Left cardiac atrium (tissue), 4 donors: ENCODE results near the gene SLC25A36. TPM values are rescaled to one million over a fixed set of nuclear protein-coding genes. Genes with fewer than 3 reads are reported as not detected.
A peak's percentile ranks its signal among the peaks of the same experiment; 100 is the strongest.

Experiments used
- ATAC-seq, 2 donors: fragments of 200-7000 bp; cut with Tn5 transposase; one replicate each; pipeline ENCODE4 v1.9.1; 2020; ENCODE audit warnings: mild to moderate bottlenecking in 2 of 2, moderate library complexity in 2 of 2
- DNase-seq: peaks from one replicate; pipeline ENCODE4 v3.0.0-alpha.2; 2020
- intact Hi-C, 2 donors: fragments of 100-400 bp; cut with DNase I; formaldehyde crosslinking; loops; one replicate each; pipeline versions ENCODE4 v1.14.1 to v1.15.1; 2022 to 2023
- long read RNA-seq: library from polyadenylated mRNA; unstranded; transcript quantifications from one replicate; pipeline ENCODE4 v2.0.0, GENCODE V29; 2021
- total RNA-seq, 2 donors: library from RNA; stranded (reverse); fragmentation: NEBNext Ultra II Directional; extraction: Animal tissue kit (Norgen Biotek cat#: 25700); gene quantifications; one replicate each; pipeline ENCODE4 v1.2.1, GENCODE V29; 2021
- donor health status: DM: no; HTN: yes; CAD: no.
- donor health status: DM: no; HTN: yes; CAD: no; lungs with severe emphysema.
- donor health status: DM: yes; HTN: yes; CAD: no.
- donor health status: Dilated cardiomyopathy.

The SLC25A36 gene, protein sequence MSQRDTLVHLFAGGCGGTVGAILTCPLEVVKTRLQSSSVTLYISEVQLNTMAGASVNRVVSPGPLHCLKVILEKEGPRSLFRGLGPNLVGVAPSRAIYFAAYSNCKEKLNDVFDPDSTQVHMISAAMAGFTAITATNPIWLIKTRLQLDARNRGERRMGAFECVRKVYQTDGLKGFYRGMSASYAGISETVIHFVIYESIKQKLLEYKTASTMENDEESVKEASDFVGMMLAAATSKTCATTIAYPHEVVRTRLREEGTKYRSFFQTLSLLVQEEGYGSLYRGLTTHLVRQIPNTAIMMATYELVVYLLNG
- total RNA-seq = 10 to 100 TPM; 54.5 to 54.7 TPM
- long read RNA-seq, full-length matches to known transcripts = 9 of 31 reads
- long read RNA-seq, partial matches to known transcripts = 0 of 31 reads
- long read RNA-seq, other reads (novel, unspliced or antisense) = 22 of 31 reads

DNA sequence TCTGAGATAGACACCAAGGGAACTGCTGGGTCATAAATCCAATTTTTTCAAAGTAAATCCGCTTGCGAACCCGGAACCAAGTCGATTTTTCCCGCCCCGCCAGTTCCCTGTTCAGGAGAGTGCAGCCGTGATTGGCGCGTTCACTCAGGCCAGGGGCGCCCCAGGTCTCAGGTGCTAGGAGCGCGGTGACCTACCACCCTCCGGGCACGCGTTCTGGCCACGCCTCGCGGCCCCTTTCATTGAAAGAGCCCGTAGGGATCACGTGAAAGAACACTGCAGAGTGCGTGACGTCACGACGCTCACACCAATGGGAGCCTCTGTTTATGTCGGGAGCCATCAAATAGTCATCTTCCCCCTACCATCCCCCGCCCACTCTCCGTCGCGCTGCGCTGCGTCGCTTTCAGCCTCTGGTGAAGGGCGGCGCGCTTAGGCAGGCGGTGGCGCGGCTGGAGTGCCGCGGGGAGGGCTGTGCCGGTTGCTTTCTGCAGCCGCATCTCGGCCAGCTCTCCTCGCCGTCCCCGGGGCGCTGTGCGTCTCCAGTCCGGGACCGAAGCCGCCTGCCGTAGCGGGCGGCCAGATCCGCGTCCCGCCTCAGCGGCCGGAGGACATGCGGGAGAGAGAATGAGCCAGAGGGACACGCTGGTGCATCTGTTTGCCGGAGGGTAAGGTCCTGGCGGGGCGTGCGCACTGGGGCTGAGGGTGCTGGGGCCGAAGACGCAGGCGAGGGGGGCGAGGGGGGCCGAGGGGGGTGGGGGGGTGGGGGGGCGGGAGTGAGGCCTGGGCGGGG is at the start of gene SLC25A36:
TSS of gene SLC25A36 (plus strand) at position 403 of the 787 bp plus-strand sequence. CDS start at position 622, 219 bp downstream.
- intact Hi-C loops = no loop called here
- peak; percentile 99 to 100 for ATAC-seq
- peak; percentile 98 for DNase-seq

DNA sequence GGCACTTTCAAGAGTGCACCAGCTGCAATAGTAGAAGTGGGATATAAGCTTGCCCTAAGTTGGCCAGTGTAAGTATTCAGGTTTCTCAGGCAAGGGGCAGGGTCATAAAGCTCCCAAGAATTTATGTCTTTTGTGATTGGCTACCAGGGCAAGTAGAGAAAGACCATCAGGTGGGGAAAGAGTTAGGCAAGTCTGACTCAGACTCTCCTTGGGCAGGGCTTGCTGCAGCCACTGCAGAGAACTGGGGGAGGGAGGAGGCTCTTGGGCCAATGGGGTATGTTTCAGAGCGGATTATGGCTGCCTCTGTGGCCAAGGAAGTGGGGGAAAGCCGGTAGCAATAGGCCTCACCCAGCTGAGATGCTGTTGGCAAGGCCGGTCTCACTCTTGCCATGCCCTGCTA is 44.6 kb upstream of the SLC25A36 start:
- intact Hi-C loops = loop anchor here in 1 of 2 donors (5.0 kb wide), 1 partner anchor 75 kb away; no protein-coding TSS in a partner anchor
- ATAC-seq (no peak), DNase-seq (no peak)

DNA sequence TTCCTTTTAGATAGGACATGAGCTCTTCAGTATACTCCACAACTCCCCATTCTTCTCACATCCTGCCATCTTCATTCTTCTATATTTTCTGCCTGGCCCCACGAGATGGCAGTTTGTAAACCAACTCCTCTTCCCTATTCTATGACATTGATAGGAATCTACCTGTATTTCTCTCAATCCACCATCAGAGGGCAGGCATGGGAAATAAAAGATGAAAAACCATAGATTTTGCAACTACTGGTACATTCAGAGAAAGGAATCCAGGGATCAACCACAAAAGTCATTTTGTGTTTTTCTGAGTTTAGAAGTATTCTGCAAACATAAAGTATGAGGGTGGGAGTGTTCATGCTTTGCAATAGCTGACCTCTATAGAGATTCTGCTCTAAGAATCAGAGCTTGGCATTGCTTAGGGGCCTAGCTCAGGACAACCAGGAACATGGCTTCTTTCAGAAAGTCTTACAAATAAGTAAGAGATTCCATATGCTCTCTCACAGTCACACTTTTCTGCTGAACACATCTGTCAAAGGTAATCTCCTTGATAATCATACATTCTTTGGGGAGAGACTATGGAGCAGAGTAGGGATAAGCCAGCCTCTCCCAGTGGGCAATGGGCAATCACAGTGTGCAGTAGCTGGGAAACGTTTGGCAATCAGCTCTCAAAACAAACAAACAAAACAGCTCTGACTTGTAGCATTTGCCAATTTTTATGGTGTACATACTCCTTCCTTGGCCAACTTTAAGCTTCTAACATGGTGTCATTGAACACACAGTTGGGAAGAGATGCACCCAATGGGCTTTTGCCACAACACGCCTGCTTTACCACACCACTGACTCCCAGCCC is 43.1 kb upstream of the SLC25A36 start:
- intact Hi-C loops = loop anchor here in 1 of 2 donors (5.0 kb wide), 1 partner anchor 74 kb away; no protein-coding TSS in a partner anchor
- ATAC-seq (peak in 1 of 2 donors; percentile 44), DNase-seq (no peak)

DNA sequence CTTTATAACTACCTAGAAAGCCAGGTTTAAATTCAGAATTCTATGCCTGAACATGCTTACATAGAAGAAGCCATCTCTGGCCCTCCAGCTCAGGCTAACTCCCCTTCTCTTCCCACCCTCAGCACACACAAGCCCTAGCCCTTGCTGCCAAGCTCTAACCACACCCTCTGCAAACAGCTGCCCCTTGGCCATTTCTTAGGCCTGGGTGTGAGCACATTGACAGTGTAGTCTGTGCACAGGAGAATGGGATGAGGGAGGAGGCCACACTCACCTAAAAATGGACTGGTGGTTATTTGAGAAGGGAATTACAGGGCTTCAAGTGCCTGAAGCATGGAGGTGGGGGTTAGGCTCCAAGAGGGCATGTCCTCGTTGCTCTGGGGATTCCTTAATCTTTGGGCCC is 42.3 kb upstream of the SLC25A36 start:
- intact Hi-C loops = loop anchor here in 1 of 2 donors (5.0 kb wide), 1 partner anchor 73 kb away; no protein-coding TSS in a partner anchor
- DNase-seq (no peak), ATAC-seq (no peak)

DNA sequence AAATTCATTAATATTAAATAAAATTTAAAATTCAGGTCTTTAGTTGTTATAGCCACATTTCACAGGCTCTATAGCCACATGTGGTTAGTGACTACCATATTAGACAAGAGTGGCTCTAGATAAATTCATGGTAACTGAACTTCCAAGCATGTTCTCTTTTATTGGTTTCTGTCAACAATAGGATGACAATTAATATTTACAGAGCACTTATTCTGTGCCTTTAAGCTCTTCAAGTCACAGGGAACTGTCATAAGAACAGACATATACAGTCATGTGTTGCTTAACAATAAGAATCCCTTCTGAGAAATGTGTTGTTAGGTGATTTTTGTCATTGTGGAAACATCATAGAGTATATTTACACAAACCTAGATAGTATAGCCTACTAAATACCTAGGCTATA is 38.8 kb upstream of the SLC25A36 start:
- intact Hi-C loops = no loop called here
- ATAC-seq (no peak), DNase-seq (no peak)

DNA sequence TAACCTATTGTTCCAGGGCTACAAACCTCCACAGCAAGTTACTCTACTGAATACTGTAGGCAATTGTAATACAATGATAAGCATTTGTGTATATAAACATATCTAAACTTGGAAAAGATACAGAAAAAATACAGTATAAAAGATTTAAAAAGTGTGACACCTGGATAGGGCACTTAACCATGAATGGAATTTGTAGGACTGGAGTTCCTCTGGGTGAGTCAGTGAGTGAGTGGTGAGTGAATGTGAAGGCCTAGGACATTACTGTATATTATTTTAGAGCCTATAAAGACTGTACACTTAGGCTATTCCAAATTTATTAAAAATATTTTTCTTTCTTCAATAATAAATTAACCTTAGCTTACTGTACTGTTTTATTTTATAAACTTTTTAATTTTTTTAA is 38.4 kb upstream of the SLC25A36 start:
- no peak for ATAC-seq
- no peak for DNase-seq
- intact Hi-C loops = no loop called here

DNA sequence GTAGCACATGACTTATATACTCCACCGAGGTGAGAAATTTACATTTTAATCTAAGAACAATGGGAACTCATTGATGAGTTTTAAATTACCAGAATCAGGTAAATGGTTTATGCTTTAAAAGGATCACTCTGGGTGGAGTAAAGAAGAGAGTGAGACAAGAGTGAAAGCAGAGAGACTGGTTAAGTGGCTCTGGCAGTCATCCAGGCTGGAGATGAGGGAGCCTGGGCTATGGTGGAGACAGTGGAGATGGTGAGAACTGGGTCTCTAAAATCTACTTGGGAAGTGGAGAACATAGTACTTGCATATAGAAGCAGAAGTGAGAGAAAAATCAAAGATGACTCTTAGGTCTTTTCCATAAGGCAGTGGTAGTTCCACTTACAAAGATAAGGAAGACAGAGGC is 37.1 kb upstream of the SLC25A36 start:
- DNase-seq (peak; percentile 38), ATAC-seq (peak; percentile 72 to 84)
- intact Hi-C loops = no loop called here

DNA sequence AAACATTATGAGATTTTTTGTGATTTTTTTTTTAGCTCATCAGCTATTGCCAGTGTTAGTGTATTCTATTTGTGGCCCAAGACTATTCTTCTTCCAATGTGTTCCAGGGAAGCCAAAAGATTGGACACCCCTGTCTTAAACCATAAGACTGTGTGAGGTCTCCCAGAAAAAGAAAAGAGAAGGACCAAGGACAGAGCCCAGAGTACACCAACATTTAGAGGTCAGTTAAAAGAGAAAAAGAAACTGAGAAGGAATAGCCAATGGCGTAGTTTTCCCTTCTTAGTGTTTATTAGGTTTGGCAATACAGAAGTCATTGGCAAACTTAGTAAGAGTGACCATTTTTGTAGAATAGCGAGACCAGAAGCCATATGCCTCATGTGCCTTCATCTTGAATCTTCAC is 36.1 kb upstream of the SLC25A36 start:
- intact Hi-C loops = no loop called here
- ATAC-seq (no peak), DNase-seq (no peak)

DNA sequence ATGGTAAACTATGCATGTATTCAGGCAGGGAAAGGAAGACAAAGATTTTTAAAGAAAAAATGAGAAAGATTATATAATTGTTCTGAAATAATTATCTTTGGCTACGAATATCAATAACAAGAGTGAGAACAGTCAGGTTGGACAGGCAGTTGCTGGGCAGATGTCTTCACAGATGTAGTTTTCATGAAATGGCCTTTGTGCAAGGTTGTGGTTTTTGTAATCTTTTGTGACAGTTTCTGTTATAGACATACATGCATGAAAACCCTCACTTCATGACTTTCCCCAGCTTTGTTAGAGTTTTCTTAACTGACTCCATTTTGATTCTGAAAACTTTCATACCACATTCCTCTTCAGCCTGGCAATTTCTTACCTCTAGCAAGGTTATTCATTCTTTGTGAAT is 34.9 kb upstream of the SLC25A36 start:
- intact Hi-C loops = no loop called here
- DNase-seq (no peak), ATAC-seq (no peak)

DNA sequence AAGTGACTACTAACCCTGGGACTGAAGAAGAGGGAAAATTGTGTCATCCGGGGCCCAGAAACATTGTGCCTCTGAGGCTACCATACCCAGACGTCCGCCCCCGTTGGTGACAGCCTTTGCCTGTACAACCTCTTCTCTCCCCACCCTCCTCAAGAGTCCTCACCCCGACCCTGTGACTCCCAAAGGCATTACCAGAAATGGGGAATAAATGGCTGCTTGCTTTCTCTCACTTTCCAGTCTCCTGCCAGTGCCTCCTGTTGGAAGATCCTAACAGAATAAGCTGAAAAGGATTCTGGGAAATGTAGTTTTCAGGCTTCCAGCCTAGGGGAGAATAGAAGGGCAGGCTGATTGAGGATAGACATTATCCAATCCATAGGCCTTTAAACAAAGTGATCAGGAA is 30.8 kb upstream of the SLC25A36 start:
- intact Hi-C loops = no loop called here
- no peak for DNase-seq
- ATAC-seq = peak; percentile 44 to 63

DNA sequence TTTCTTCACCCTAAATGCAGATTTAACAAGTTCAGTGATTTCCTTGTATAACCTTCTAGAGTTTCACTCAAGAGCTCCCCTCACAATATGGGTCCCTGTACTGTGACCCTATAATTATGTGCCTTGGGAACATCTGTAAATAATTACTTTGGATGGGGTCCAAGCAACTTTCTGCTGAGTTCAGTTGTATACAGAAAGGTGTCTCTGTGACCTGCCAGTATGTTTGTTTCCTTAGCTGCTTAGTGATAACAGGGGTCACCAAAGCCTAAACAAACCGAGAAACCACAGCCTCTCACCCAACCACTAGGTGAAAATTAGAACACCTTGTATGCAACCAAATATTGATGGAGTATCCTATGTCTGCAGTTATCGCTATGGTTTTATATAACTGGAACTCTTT is 29.8 kb upstream of the SLC25A36 start:
- intact Hi-C loops = no loop called here
- ATAC-seq (no peak), DNase-seq (no peak)

DNA sequence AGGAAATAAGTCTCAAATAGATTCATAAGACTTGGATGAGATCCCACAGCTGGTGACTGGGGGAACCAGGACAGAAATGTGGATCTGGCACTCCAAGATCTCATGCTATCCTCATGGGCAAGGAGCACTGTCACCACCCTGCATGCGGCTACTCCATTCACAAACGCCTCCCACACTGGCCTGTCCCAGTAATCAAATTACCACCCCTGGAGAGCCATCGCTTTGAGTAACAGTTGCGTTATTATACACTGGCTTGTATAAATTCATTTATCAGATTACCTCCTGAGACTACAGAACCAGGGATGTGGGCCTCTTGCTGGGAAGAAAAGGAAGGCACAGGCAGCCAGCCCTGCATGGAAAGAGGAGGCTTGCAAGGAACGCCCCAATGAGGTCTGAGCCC is 27.9 kb upstream of the SLC25A36 start:
- intact Hi-C loops = no loop called here
- ATAC-seq (no peak), DNase-seq (no peak)

DNA sequence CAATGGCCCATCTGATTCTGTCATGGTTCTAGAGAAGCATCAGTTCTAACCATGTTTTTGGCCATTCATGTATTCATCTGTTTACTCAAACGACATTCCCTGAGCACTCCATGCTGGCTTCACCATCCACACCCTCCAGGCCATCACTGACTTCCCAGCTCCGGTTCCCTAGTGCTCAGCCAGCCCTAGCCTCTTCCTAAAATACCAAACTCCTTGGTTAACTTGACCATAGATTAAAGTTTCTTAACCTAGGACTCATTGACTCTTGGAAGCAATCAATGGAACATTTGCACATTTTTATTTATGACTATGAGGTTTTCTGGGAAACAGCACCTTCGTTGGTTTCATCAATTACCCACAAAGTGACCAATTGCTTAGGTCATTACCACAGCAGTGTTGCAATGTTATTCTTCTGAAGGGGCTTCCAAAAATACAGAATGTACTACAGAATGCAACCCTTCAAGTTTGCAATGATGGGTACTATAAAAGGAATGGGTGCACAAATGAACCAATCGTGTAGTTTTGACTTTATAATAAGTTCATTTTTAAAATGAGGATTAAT is 27.2 kb upstream of the SLC25A36 start:
- intact Hi-C loops = no loop called here
- ATAC-seq = no peak
- DNase-seq = no peak

DNA sequence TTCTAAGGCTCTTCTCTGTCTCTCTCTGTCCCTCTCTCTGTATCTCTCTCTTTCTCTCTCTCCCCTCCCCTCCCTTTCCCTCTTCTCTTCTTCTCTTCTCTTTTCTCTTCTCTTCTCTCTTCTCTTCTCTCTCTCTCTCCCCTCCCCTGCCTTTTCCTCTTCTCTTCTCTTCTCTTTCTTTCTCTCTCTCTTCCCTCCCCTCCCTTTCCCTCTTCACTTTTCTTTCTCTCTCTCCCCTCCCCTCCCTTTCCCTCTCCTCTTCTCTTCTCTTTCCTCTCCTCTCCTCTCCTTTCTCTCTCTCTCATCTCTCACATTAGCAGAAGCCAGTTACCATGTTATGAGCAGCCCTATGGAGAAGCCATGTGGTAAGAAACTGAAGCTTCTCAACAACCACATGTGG is 25.0 kb upstream of the SLC25A36 start:
- DNase-seq = no peak
- ATAC-seq = no peak
- intact Hi-C loops = no loop called here

DNA sequence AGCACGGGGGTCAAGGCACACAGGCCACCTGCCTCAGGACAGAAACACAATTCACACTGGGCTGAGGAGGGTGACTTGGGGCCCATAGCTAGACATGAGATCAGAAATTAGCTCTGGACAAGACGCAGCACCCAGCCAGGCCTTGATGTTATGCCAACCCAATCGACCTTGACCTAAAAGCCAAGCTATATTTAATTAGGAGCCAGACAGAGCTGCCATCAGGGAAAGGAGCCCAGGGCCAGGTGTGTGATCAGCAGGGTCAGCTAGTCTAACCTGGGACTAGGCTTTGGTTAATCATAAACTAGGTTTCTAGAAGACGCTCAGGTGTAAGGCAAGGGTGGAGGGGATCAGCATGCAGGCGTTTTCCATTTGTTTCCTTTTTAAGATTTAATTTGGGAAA is 23.9 kb upstream of the SLC25A36 start:
- intact Hi-C loops = no loop called here
- ATAC-seq (peak in 1 of 2 donors; percentile 14), DNase-seq (no peak)

DNA sequence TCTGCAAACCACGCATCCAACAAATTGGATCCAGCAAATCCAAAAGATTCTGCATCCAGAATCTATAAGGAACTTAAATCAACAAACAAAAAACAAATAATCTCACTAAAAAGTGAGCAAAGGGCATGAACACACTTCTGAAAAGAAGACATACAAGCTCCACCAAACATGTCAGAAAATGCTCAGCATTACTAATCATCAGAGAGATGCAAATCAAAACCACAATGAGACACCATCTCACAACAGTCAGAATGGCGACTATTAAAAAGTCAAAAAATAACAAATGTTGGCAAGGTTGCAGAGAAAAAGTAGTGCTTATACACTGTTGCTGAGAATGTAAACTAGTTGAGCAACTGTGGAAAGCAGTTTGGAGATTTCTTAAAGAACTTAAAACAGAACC is 21.6 kb upstream of the SLC25A36 start:
- intact Hi-C loops = loop anchor here in 1 of 2 donors (5.0 to 10.0 kb wide), 2 partner anchors 52 to 275 kb away; no protein-coding TSS in a partner anchor
- ATAC-seq = no peak
- no peak for DNase-seq

DNA sequence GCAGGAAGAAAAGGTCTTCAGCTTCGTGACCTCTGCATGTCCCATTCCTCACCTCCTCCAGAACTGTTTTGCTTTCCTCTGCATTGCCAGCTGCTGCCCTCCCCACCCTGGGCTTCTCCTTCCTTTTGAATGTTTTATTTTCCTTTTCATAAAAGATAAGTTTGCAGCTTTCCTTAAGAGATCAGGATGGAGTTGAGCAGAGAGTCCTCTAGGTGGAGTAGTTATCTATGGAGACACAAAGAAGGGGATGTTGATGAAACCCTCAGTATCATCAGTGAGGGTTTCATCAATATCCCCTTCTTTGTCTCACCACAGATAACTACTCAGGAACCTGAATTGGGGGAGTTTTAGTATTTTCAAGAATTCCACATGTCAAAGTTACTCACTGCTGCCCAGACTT is 19.0 kb upstream of the SLC25A36 start:
- intact Hi-C loops = loop anchor here in 1 of 2 donors (5.0 to 10.0 kb wide), 2 partner anchors 50 to 272 kb away; no protein-coding TSS in a partner anchor
- ATAC-seq (peak in 1 of 2 donors; percentile 10), DNase-seq (no peak)

DNA sequence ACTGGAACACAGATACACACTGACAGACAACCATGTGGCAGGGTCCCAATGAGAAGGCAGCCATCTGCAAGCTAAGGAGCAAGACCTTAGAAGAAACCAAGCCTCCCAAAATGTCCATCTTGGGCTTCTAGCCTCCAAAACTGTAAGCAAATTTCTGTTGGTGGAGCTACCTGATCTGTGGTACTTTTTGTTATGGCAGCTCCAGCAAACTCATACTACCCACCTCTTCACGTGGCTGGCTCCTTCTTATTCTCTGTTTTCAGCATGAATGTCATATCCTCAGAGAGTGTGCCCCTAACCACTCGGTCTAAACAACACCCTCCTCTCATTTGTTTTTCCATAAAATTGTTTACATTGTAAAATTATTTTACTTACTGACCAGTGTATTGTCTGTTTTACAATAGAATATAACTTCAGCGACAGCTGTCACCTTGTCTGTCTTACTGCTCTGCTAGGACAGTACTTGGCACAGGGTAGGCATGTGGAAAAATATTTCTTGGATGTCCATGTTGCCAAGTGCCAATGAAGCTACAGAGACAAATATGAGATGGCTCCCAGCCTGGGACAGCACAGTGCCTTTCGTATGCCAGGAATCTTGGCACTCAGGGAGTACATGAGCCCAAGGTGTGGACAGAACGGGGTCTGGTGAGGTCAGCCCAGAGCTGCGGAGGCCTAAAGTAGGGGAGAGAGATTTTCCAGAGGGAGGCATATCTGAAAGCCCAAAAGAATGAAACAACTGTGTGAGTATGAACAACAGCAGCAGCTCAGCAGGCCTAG is 17.4 kb upstream of the SLC25A36 start:
- intact Hi-C loops = loop anchor here in 1 of 2 donors (5.0 to 10.0 kb wide), 2 partner anchors 48 to 271 kb away; no protein-coding TSS in a partner anchor

More for the DNA sequence above, 17.4 kb upstream of the SLC25A36 start:
- ATAC-seq (peak; percentile 99), DNase-seq (peak; percentile 50)
